Peyer's patch (tissue), 4 donors: ENCODE results near the gene ARMH4. TPM values are rescaled to one million over a fixed set of nuclear protein-coding genes. Genes with fewer than 3 reads are reported as not detected.

Experiments
- DNase-seq, 3 donors: peaks; one replicate each; pipeline ENCODE4 v3.0.0-alpha.2; 2017 to 2019
- H3K27ac ChIP-seq, 4 donors: fragments of 200-600 bp; sonication (generic); one replicate each; pipeline ENCODE4 v1.5.1; 2016 to 2019
- H3K27me3 ChIP-seq, 2 donors: fragments of 200-600 bp; sonication (generic); one replicate each; pipeline ENCODE4 v1.5.1; 2019
- H3K36me3 ChIP-seq, 3 donors: fragments of 200-600 bp; sonication (generic); one replicate each; pipeline ENCODE4 v1.5.1; 2016 to 2019
- H3K4me1 ChIP-seq, 4 donors: fragments of 200-600 bp; sonication (generic); one replicate each; pipeline ENCODE4 v1.5.1; 2016 to 2019
- H3K4me3 ChIP-seq, 4 donors: fragments of 200-600 bp; sonication (generic); 1 replicate in 3 of 4; 2 replicates in 1 of 4; pipeline ENCODE4 v1.5.1; 2016 to 2019; ENCODE audit warnings: mild to moderate bottlenecking in 1 of 4
- H3K9me3 ChIP-seq, 4 donors: fragments of 200-600 bp; sonication (generic); one replicate each; pipeline ENCODE4 v1.5.1; 2016 to 2019; ENCODE audit warnings: mild to moderate bottlenecking in 1 of 4
- POLR2A ChIP-seq, 2 donors: fragments of 450-650 bp; IDR thresholded peaks; one replicate each; pipeline ENCODE4 v1.5.1; 2017; ENCODE audit warnings: antibody characterized with exemption in 2 of 2, mild to moderate bottlenecking in 2 of 2, moderate library complexity in 2 of 2
- total RNA-seq, 4 donors: library from RNA; depleted of rRNA; stranded (reverse); fragments of >200 nt; gene quantifications; one replicate each; pipeline ENCODE4 v1.1.0, GENCODE V29; 2016
- TF ChIP-seq, protein P1 (sequence below), 6 experiments: fragments of 450-650 bp in 4 of 6; fragments of 200-600 bp in 2 of 6; sonication (generic) in 1 of 6; IDR thresholded peaks; one replicate each; pipeline ENCODE4 v1.5.1; 2017 to 2019; ENCODE audit warnings: antibody characterized with exemption in 6 of 6, mild to moderate bottlenecking in 3 of 6, moderate library complexity in 1 of 6

Gene ARMH4
- total RNA-seq, 4 donors from 2014 or later = 0.18 to 3.2 (median 1.4) TPM

DNA sequence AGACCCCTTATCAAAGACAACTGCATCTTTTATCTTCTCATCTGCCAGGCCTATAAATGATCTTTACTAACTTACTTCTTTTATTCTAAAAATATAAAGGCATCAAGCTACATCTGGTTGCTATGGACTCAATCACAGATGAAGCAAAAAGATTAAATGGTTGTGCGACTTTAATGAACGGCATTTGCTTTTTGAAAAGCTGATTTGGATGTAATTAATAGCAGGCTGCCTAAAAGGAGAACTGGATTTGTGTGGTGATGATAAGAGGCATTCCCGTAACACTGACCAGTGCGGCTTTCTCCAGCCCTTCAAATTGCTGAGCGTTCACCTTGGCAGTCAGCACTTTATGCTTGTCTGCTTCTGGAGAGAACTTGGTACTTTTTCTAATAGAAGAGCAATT is 103.8 kb downstream of the ARMH4 start:
- no peak for DNase-seq
- H3K27me3 ChIP-seq = no peaks in the 10 kb centered on the region
- no peaks in the 10 kb centered on the region for H3K36me3 ChIP-seq

DNA sequence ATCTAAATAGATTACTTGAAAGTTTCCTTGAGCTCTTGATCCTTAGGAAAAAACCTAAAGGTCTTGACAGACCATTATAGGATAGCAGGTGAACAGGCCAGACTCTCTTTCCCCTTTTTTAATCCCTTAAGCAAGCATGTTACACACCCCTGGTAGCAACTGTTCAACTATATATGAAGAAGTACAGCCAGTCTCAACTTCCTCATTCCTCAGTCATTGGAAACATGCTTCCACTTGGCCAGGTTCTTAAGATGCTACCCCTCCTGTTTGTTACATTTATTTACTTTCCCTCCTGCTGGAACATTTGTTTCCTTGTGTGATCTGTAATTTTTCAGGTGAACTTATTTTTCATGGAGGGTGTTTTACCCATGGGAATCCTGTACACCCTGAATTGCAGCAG is 124.1 kb downstream of the ARMH4 start:
- H3K4me1 ChIP-seq = no peaks in the 10 kb centered on the region
- H3K4me3 ChIP-seq = no peak overlapping the region
- no peaks in the 10 kb centered on the region for H3K27me3 ChIP-seq
- no peaks in the 10 kb centered on the region for H3K36me3 ChIP-seq
- no peak overlapping the region for H3K27ac ChIP-seq
- TF ChIP-seq POLR2A (IDR thresholded peaks at IDR 0.05) = no peak
- TF ChIP-seq, protein P1, sequence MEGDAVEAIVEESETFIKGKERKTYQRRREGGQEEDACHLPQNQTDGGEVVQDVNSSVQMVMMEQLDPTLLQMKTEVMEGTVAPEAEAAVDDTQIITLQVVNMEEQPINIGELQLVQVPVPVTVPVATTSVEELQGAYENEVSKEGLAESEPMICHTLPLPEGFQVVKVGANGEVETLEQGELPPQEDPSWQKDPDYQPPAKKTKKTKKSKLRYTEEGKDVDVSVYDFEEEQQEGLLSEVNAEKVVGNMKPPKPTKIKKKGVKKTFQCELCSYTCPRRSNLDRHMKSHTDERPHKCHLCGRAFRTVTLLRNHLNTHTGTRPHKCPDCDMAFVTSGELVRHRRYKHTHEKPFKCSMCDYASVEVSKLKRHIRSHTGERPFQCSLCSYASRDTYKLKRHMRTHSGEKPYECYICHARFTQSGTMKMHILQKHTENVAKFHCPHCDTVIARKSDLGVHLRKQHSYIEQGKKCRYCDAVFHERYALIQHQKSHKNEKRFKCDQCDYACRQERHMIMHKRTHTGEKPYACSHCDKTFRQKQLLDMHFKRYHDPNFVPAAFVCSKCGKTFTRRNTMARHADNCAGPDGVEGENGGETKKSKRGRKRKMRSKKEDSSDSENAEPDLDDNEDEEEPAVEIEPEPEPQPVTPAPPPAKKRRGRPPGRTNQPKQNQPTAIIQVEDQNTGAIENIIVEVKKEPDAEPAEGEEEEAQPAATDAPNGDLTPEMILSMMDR (IDR thresholded peaks at IDR 0.05) = no peak
- DNase-seq = no peak
- H3K9me3 ChIP-seq = no peaks in the 10 kb centered on the region

More for the DNA sequence above, 103.8 kb downstream of the ARMH4 start:
- Histone ChIP-seq H3K4me1 (no peaks in the 10 kb centered on the region), H3K27ac (no peak overlapping the region), H3K4me3 (no peak overlapping the region), H3K9me3 (no peaks in the 10 kb centered on the region)
- TF ChIP-seq POLR2A (IDR thresholded peaks at IDR 0.05) = no peak
- TF ChIP-seq, protein P1 (IDR thresholded peaks at IDR 0.05) = no peak

DNA sequence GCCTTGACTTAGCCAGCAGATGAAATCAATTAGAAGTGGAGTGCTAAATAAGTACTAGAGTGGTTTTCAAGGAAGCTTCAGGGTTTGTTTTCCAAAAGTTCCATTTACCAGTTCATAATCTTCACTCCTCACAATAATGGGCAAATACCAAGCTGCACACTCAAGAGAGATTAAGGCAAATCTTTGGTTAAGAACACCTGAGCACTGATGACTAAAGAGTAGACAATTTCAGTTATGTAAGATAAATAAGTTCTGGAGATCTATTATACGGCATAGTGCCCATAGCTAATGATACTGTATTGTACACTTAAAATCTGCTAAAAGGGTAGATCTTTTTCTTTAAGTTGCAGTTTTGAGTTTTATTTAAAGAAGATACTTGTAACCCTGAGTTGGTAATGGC is 125.0 kb downstream of the ARMH4 start:
- H3K27ac ChIP-seq = no peak overlapping the region
- H3K36me3 ChIP-seq = no peaks in the 10 kb centered on the region
- H3K4me1 ChIP-seq = no peaks in the 10 kb centered on the region
- DNase-seq = no peak
- no peak overlapping the region for H3K4me3 ChIP-seq
- TF ChIP-seq, protein P1 (IDR thresholded peaks at IDR 0.05) = no peak
- no peak for TF ChIP-seq POLR2A (IDR thresholded peaks at IDR 0.05)
- H3K9me3 ChIP-seq = no peaks in the 10 kb centered on the region
- no peaks in the 10 kb centered on the region for H3K27me3 ChIP-seq

DNA sequence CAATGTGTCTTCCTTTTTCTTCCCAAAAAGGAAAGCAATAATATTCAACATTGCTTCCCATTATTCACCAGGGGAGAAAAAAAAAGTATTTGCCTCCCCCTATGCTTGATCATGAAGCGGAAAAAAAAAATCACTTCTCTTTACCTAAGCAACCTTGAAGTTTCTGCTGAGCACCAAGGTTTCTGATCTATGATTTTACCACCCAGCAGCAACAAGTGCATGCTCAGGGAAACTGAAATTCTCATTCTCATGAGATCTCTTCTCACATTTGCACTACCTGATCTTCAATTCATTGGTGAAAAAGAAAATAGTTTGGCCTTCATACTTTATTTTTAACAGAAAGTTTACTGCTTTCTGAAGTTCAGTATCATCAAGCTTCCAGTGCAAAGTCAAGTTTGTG is 125.8 kb downstream of the ARMH4 start:
- TF ChIP-seq, protein P1 (IDR thresholded peaks at IDR 0.05) = no peak
- no peak for TF ChIP-seq POLR2A (IDR thresholded peaks at IDR 0.05)
- H3K27ac ChIP-seq = no peak overlapping the region

DNA sequence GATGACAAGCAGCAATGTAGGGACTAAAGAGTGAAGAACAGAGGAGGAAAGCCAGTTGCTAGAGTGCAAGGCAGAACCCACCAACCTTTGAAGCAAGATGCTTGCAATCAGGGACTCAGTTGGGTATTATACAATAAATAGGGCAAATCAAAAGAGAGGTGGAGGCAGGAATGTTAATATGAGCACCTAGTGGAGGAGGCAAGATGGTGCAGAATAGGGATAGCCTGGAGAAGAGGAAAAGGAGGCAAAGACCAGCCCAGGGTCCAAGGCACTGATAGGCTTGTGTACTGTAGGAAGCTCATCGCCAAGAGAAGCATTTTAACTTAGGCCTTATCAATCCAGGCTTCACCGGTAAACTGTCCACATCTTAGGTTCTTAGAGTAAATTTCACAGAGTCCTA is 137.2 kb downstream of the ARMH4 start:
- TF ChIP-seq POLR2A (IDR thresholded peaks at IDR 0.05) = no peak
- TF ChIP-seq, protein P1 (IDR thresholded peaks at IDR 0.05) = no peak
- no peak for DNase-seq
- H3K4me1 ChIP-seq = no peaks in the 10 kb centered on the region
- no peak overlapping the region for H3K4me3 ChIP-seq
- no peak overlapping the region for H3K27ac ChIP-seq
- no peaks in the 10 kb centered on the region for H3K36me3 ChIP-seq
- H3K9me3 ChIP-seq = no peaks in the 10 kb centered on the region
- H3K27me3 ChIP-seq = no peaks in the 10 kb centered on the region

More for the DNA sequence above, 125.8 kb downstream of the ARMH4 start:
- DNase-seq = no peak
- no peaks in the 10 kb centered on the region for H3K27me3 ChIP-seq
- H3K4me1 ChIP-seq = no peaks in the 10 kb centered on the region
- no peaks in the 10 kb centered on the region for H3K9me3 ChIP-seq
- no peaks in the 10 kb centered on the region for H3K36me3 ChIP-seq
- no peak overlapping the region for H3K4me3 ChIP-seq

DNA sequence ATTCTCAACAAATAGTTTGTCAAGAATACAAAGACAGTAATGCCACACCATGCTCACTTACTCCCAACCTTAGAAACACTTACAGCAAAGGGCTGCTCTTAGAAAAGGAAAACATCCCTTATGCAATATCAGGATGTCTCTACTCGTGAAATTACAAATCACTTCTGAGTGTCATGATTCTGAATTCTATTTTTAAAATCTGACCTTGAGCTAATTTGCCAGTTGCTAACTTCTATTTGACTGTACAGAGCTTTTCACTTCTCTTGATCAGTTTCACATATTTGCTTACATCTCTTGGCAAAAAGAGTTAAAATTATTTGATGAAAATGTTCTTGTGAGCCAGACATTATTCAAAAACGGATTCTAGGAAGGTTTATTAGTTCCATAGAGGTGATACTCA is 149.4 kb downstream of the ARMH4 start:
- no peaks in the 10 kb centered on the region for H3K36me3 ChIP-seq
- TF ChIP-seq POLR2A (IDR thresholded peaks at IDR 0.05) = no peak
- TF ChIP-seq, protein P1 (IDR thresholded peaks at IDR 0.05) = no peak
- H3K27ac ChIP-seq = no peak overlapping the region
- no peak for DNase-seq
- H3K4me3 ChIP-seq = no peak overlapping the region
- H3K4me1 ChIP-seq = no peaks in the 10 kb centered on the region
- H3K9me3 ChIP-seq = no peaks in the 10 kb centered on the region
- no peaks in the 10 kb centered on the region for H3K27me3 ChIP-seq
